Inflammatory macrophage (primary cell): ENCODE results near the gene ZCCHC9.

ENCODE experiments used
- DNase-seq, 2 donors: peaks; one replicate each; pipeline ENCODE4 v3.0.0-alpha.2; 2020 to 2022

Gene ZCCHC9

DNA sequence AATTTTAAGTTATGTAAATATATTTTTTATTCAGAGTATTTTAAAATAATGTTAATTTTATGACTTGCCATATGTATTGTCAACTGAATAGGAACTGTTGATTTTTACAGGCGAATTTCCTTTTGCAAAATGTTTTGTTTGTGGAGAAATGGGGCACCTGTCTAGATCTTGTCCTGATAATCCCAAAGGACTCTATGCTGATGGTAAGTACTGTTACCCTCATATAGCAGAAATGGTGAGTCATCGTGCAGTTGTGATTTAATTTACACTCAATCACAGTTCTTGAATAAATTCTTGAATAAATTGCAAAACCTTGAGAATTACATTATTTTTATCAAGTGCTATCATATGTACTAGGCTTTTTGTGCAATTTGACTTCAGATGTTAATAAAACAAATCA lies 7.4 kb downstream of the ZCCHC9 start:
- no peak for DNase-seq

DNA sequence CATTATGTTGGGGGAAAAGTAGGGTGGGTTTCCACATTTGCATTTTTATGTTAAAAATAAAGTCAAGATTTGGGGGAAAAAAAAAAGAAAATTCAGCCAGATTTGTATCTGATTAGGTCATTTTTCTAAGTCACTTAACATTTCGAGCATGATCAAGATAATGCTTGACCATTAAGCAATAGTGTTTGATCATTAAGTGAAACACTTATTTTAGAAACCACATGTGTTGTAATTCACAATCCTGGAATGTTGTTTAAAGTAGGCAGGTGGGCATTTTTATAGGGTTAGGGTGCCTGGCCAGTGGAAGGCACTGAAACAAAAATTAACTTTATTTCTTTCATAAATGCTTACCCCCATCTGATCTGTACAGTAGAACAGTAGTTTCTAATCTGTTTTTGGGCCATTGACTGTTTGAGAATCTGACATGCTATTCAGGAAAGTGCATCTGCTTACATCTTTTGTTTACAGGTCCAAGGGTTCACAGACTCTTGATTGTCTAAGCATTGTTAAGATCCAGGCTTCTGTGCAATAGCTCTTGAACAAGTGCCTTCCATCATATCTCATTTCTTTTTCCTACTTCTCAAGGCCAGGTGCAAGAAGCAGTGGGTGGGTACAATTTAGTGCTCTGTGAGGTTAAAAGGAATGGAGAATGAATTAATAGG lies 9.1 kb downstream of the ZCCHC9 start:
- no peak for DNase-seq

DNA sequence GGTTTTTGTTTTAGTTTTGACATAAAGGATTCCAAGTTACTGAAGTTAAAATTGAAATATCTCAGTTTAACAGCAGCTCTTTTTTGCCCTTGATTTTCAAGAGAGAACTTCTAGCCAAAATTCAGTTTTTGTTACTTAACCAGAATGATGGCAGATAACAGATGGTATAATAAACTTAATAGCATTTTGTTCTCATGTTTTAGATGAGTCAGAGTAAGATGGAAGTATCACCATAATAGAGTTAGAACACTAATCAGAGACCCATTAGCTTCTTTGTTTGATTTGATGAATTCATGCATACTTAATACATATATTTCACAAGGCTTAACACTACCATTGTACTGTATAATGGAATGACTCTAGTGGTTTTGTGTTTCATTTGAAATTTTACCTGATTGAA lies 11.9 kb downstream of the ZCCHC9 start:
- no peak for DNase-seq

DNA sequence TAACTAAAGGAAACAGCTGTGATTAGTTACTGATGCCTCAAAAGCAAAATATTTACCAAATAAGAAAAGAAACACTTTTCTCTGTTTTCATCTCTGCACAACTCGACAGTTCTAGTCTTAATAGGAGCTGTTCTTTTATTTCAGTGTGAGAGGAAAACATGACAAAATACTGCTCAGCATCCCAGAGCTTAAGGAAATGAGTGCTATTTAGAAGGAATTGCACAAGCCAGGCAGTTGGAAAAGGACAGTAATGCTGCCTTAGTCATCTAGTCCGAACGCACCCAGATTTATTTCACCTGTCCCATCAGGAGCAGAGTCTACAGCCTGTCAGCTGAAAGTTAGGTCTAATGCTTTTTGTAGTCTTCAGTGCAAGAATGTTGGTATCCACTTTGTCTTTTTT lies 12.3 kb downstream of the ZCCHC9 start:
- DNase-seq, result no peak

DNA sequence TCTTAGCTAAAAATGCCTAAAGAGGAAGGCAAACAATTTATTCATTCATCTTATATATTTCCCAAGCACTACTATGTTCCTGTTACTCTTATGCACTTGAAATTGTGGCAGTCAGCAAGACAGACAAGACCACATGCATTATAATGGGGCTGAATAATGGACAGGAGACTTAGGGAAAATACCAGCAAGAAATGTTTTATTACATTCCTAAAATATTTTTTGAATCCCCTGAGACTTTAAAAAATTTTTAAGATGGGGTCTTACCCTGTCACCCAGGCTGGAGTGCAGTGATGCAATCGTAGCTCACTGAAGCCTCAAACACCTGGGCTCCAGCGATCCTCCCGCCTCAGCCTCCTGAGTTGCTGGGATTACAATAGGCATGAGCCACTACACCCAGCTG lies 13.2 kb downstream of the ZCCHC9 start:
- peak in 1 of 2 donors; percentile 27 for DNase-seq

DNA sequence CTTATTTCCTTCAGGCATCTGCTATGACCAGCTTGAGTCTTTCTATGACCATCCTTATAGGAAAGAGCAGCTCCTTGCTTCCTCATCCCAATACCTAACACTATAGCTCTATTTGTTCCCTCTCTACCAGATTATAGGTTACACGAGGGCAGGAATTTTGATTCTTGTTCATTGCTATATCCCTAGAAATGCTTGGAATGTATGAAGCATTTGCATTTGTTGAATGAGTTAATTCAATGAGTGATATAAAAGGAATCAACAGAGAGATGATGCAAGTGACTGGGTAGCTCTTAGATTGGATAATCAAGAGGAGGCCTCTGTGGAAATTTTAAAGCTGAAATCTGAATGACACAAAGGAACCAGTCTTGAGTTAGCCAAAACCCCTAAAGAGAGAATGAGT lies 13.9 kb downstream of the ZCCHC9 start:
- peak in 1 of 2 donors; percentile 12 for DNase-seq

DNA sequence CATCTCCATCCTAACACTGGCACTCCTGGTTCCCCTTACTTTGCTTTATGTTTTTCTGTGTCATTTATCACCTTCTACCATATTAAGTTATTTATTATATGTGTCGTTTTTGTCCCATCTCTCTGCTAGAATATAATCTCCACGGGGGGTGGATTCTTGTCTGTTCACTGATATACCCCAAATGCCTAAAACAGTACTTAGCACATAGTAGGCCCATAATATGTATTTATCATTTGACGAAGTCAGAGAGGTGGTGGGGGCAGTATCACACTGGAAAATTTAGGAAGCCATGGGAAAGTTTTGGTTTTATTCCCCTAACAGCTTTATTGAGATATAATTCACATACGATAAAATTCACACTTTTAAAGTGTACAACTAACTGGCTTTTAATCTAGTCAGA lies 14.4 kb downstream of the ZCCHC9 start:
- DNase-seq, result no peak

DNA sequence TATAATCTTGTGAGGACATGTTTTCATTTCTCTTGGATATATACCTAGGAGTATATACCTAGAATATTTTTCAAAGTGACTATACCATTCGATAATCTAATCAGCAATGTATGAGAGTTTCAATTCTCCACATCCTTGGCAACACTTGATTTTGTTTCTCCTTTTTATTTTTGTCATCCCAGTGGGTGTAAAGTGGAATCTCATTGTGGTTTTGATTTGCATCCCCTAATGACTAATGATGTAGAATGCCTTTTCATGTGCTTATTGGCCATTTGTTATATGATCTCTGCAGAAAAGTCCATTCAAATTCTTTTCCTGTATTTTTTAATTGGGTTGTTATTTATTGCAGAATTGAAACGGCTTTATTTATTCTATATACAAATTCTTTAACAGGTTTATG lies 15.2 kb downstream of the ZCCHC9 start:
- peak; percentile 13 to 25 for DNase-seq

DNA sequence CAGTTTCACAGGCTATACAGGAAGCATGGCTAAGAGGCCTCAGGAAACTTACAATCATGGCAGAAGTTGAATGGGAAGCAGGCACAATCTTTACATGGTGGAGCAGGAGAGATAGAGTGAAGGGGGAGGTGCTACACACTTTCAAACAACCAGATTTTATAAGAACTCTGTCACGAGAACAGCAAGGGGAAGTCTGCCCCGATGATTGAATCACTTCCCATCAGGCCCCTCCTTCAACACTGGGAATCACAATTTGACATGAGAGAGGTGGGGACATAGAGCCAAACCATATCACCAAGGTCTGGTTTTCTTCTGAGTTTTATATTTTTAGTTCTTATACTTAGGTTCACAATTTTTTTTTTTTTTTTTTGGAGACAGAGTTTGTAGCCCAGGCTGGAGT lies 16.1 kb downstream of the ZCCHC9 start:
- DNase-seq, result peak; percentile 39 to 44

DNA sequence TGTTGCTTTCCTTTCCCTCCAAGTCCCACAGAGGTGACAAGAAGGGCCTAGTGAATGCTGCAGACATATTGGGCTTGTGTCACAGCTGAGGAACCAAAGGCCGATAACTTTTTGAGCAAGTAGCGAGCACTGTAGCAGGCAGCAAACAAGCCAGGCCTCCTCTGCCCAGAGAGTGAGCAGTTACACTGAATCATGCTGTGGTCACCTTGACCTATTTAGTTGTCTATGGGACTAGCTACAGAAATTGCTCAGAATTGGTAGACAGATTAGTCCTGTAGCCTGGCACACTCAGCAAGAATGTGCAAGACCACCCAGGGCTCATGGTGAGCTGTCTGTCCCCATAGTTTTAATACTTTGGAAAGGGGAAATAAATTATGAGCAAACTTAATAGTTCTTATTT lies 25.2 kb downstream of the ZCCHC9 start:
- DNase-seq, result no peak

DNA sequence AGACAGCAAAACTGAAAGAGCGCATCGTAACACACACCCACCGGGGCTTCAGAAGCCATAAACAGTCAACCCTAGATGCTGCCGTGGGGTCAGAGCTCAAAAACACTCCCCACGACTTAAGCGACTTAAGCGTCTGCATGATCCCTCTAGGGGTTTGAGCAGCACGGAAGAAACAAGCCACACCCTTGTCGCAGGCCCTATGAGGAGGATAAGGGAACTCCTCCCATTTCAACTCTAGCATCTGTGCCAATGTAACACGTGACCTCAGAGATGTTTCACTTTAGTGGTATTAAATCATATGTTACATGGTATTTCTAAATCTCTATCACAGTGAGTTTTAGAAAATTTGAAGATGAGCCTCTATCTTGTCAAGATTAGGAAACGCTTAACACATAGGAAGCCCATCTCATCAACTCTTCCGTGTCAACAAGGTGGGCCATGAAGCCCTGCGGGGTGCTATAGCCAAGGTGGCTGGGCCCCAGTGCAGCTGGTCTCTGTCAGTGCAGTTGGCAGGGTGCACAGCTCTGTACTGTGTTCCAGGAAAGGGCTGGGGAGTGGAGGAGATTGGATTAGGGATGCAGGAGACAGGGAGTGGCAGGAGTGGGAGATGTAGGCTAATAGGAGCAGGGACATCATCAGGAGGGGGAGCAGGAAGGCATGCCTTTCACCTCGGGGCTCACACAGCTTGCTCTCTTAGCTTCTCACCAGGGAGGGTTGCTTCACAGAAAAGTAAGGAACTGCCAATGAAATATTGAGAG lies 33.1 kb downstream of the ZCCHC9 start:
- DNase-seq, result peak; percentile 21 to 44

DNA sequence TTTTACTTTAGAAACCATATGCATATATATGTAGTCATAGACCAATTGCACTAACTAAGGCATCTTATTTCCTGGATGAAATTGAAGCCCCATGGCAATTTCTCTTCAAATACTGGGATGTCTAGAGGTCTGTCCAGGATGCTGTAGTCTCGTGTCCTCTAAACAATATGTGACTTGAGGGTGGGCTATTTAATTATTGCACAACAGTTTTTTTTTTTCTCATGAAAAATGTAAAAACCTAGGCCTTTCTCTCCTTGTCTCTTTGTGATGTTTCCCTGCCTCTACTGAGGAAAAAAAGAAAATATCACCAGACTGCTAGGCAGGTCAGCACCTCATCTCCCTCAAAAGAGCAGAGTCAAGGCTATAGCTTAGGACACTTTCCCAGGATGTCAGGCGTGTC lies 34.6 kb downstream of the ZCCHC9 start:
- no peak for DNase-seq

DNA sequence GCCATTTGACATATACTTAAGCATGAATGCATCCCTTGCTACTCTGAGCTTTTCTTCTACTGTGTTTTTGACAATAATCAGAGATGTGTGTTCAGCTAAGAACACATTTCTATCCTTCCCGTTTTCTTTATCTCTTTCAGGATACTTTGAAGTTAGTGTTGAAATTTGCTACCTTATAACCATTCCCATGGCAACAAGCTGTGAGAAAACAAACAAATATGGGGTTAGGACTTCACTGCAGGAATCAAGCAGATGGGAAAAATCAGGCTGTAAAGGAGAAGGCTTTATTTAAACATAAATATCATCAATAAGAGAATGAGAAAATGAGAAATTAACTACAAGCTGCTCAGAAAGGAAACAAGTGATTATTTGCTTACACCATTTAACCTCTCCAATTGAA lies 35.2 kb downstream of the ZCCHC9 start:
- no peak for DNase-seq

DNA sequence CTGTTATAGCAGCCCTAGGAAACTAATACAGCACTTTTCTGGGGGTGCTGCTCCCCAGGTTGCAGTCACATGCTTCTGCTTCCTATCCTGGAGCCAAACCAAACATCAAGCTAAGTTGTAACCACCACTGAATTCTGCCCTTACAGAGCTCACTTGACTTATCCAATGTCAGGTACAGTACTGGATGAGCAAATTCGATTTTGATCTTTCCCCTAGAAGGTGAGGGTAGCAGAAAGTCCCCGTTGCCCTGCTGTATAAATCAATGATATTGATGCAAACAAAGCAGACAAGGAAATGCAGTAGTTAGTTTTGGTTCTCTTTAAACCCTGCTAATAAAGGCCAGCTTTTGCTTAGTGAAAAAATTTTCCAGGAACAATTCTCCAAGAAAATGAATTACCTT lies 36.4 kb downstream of the ZCCHC9 start:
- DNase-seq, result no peak

DNA sequence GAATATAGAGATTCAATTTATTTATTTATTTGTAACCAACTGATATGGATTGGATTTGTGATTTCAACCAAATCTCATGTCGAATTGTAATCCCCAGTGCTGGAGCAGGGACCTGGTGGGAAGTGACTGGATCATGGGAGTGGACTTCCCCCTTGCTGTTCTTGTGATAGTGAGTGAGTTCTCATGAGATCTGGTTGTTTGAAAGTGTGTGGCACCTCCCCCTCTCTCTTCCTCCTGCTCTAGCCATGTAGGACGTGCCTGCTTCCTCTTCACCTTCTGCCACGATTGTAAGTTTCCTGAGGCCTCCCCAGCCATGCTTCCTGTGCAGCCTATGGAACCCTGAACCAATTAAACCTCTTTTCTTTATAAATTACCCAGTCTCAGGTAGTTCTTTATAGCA lies 36.8 kb downstream of the ZCCHC9 start:
- peak in 1 of 2 donors; percentile 46 for DNase-seq

DNA sequence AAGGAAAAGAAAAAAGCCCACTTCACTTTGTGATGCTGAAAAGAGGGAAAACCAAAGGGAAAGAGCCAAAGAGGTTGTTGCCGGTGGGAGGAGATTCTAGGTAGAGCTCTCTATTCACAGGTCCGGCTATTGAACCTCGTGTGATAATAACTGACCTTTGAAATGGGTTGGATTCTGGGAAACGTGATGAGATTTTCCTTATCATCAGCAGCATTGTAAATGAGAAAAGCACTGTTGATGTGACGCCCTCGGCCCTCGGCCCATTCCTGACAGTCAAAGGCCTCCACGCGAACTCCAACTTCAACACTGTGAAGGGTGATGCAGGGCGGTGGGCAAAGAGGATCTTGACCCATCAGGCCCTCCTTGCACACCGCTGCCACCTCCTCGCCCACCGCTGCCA lies 43.3 kb downstream of the ZCCHC9 start:
- no peak for DNase-seq

DNA sequence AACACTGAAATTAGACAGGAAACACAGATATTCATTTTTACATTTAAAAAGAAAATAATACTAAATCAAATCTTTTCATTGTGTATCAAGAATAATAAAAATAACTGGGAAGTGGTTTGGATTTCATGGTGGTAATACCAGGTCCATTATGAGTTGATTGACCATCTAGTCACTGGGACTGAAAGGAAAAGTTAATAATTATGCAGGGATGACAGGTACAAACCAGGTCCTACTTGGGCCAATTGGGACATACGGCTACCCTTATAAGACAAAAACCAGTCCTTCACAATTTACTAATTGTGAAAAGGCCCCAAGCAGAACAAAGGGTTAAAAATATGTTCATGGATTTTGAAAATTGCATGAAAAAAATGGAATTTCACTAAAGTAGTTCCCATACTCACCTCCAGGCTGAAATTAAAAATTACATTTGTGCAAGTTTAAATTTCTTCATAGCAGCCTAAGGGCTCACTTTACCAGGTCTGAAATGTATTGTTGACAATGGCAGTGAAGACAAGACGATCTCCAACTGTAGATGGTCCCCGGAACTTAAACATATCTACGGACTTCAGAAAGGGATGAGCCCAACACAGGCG lies 44.1 kb downstream of the ZCCHC9 start:
- no peak for DNase-seq

DNA sequence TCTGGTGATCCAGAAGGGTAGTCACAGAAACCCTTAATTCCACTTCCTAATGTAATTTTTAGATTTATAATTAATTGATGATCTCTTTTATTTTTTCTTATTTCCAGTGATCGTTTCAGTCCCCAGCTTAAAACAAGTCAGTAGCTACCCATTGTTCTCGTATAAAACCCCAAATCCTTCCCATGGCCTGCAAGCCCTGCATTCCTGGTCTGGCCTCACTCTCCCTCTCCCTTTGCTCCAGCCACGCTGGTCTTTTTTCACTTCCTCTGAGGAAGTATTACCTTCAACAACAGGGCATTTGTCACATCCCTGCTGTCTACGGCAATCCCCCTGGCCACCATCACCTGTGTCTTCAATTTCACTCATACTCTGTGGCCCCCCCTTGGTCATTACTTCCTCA lies 47.8 kb downstream of the ZCCHC9 start:
- DNase-seq, result no peak

DNA sequence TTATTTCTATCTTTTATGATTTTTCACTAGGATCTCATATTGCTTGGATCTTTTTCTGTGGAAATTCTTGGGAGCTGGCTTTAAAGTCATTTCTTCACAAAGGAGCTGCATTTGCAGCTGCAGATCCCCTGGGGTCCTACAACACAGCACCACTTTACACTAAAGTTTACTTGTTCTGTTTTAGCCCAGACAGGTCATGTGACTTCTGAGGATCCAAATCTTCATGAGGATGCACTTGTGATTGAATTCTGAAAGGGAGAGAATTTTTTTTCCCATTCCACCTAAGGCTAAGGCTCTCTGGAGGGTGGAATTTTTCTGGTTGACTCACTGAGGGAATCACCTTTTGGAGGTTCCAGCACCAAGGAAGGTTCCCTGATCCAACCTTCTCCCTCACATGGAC lies 49.1 kb downstream of the ZCCHC9 start:
- DNase-seq, result no peak

DNA sequence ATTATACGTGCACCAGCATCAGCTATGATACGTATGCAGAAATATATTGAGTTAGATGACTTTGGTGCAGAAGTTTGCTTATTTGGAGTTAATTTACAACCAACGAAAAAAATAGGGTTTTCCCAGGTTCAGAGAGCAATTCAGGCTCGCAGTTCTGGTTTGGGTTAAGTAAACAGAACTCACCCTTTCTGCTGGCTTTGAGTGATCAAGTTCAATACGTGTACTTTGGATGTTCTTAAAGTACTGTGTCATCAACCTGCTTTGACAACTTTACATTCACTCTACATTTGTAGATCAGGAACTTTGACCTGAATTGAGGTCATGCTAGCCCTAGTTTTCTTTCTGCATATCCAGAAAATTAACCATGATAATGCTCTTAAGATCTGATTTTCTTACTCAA lies 51.8 kb downstream of the ZCCHC9 start:
- no peak for DNase-seq

DNA sequence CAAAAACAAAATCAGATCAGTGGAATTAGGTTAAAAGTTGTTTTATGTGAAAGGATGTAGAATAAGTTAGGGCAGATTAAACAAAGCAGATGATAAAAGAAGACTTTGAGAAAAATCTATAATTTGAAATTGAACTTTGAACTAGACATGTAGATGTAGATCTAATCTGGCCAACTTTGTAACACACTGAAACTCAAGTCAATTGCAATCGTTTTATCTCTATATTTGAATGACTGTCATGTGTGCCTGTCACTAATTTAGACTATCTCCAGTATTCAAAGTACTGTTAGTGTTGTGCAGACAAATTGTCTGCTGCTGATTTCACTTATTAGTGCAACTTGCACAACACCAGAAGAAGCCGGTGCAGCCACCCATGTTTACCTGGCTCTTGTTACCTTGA lies 52.7 kb downstream of the ZCCHC9 start:
- DNase-seq, result no peak

DNA sequence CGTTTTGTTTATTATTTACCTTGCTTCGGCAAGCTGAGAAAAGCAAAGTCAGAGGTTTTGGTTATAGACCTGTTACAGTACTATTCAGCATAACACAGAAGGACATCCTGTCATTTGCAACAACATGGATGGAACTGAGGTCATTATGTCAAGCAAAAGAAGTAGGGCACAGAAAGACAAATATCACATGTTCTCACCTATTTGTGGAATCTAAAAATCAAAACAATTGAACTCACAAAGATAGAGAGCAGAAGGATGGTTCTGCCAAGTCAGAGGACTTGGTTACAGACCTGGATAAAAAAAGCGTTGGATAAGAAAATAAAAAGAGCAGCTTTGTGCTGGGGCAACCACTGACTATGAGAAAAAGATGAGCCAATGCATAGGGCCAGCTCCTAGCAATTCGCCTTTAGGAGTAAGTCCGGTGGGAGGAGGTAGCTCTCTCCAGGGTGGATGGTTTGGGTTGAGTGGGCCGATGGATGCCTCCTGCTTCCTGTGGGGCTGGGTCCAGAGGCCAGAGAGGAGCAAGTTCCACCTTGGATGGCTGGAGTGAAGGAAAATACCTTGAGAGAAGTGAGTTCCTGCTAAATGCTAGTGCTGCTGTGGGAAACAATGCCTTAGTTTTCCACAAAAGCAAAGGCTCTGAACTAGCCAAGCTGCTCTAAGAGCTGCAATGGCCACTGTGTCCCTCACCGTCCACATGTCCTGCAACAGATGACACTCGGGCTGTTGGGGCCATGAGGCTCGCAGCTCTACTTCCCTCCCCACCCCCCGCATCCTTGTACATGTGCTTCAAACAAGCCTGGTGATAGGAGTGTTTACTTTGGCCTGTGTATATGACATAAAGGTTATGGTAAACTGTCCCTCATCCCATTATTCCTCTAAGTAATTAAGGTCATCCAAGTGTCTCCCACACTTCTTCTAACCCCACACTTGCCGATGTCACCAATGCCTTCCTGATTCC lies 54.2 kb downstream of the ZCCHC9 start:
- DNase-seq, result no peak

DNA sequence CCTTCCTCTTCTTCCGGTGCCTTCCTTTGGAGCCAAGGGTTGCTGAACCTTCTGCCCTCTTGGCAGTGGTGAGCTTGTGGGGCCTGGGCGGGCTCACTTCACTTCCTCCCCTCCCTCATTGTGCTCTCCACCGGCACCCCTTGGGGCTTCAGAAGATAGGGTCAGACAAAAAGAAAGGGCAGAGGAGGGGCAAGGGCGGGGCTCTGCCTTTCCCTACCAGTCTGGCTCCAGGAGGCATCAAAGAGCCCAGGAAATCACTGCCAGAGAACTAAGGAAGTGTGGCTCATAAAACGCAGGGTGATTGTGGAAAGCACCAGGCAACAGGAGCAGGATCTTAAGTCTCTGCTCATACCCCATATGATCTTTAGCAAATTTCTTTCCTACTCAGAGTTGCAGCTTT lies 57.7 kb downstream of the ZCCHC9 start:
- no peak for DNase-seq
